Neural cell (in vitro differentiated cells): ENCODE measurements around the gene MID1. TPM values are rescaled to one million over a fixed set of nuclear protein-coding genes. Genes with fewer than 3 reads are reported as not detected.

Source experiments
- H2AFZ ChIP-seq: fragments of 200-600, 300-800 bp; sonication (generic), shearing (Covaris generic); 2 replicates; pipeline ENCODE4 v1.6.0; 2014; ENCODE audit warnings: low read depth, mild to moderate bottlenecking, antibody characterized with exemption, low read length, moderate library complexity
- H3F3A ChIP-seq: fragments of 200-600 bp; shearing (Covaris generic); 2 replicates; pipeline ENCODE4 v1.6.1; 2016; ENCODE audit warnings: mild to moderate bottlenecking, moderate library complexity, mixed read lengths, antibody characterized with exemption, low read length; ENCODE audit not compliant: insufficient read depth, poor library complexity, severe bottlenecking
- H3K27ac ChIP-seq: fragments of 200-600, 300-800 bp; sonication (generic), shearing (Covaris generic); 2 replicates; pipeline ENCODE4 v1.5.1; 2014; ENCODE audit warnings: mild to moderate bottlenecking, low read length, moderate library complexity
- H3K27me3 ChIP-seq: fragments of 300-800, 200-600 bp; sonication (generic), shearing (Covaris generic); 2 replicates; pipeline ENCODE4 v1.6.0; 2014; ENCODE audit warnings: mild to moderate bottlenecking, low read depth, low read length, moderate library complexity; ENCODE audit not compliant: insufficient read depth
- H3K36me3 ChIP-seq: fragments of 300-800, 200-600 bp; sonication (generic), shearing (Covaris generic); 2 replicates; pipeline ENCODE4 v1.5.1; 2014; ENCODE audit warnings: mild to moderate bottlenecking, antibody characterized with exemption, low read length, moderate library complexity; ENCODE audit not compliant: insufficient read depth
- H3K4me2 ChIP-seq: fragments of 300-800, 200-600 bp; sonication (generic), shearing (Covaris generic); 2 replicates; pipeline ENCODE4 v1.6.0; 2014; ENCODE audit warnings: mild to moderate bottlenecking, low read length
- H3K4me3 ChIP-seq: fragments of 300-800, 200-600 bp; sonication (generic), shearing (Covaris generic); 2 replicates; pipeline ENCODE4 v1.5.1; 2014; ENCODE audit warnings: mild to moderate bottlenecking, low read length, moderate library complexity
- H3K79me2 ChIP-seq: fragments of 200-600 bp; shearing (Covaris generic); replicated peaks from 2 replicates; pipeline ENCODE4 v1.6.0; 2014; ENCODE audit warnings: mild to moderate bottlenecking, low read length, moderate library complexity; ENCODE audit not compliant: insufficient read depth
- H3K9ac ChIP-seq: fragments of 300-800, 200-600 bp; sonication (generic), shearing (Covaris generic); 2 replicates; pipeline ENCODE4 v1.6.1; 2016; ENCODE audit warnings: mild to moderate bottlenecking, low read length, mixed read lengths
- H3K9me2 ChIP-seq: fragments of 200-600 bp; shearing (Covaris generic); 2 replicates; pipeline ENCODE4 v1.6.1; 2016; ENCODE audit warnings: mild to moderate bottlenecking, low read length, mixed read lengths; ENCODE audit not compliant: insufficient read depth
- H3K9me3 ChIP-seq: fragments of 200-600, 300-800 bp; sonication (generic), shearing (Covaris generic); 2 replicates; pipeline ENCODE4 v1.6.1; 2016; ENCODE audit warnings: mild to moderate bottlenecking, mixed run types, low read length, moderate library complexity, mixed read lengths
- H4K20me1 ChIP-seq: fragments of 200-600 bp; shearing (Covaris generic); 2 replicates; pipeline ENCODE4 v1.6.1; 2016; ENCODE audit warnings: mild to moderate bottlenecking, mixed run types; ENCODE audit not compliant: insufficient read depth
- CTCF ChIP-seq: fragments of 450-650 bp; IDR thresholded peaks from 2 replicates; pipeline ENCODE4 v1.5.1; 2014; ENCODE audit warnings: antibody characterized with exemption, mild to moderate bottlenecking, moderate library complexity; ENCODE audit not compliant: poor library complexity, severe bottlenecking
- EP300 ChIP-seq: fragments of 450-650 bp; conservative IDR thresholded peaks from 2 replicates; pipeline ENCODE4 v1.6.1; 2014; ENCODE audit warnings: antibody characterized with exemption, mild to moderate bottlenecking, moderate library complexity; ENCODE audit not compliant: poor library complexity, severe bottlenecking
- EZH2 ChIP-seq: fragments of 200-600, 300-800 bp; shearing (Covaris generic), sonication (generic); IDR thresholded peaks from 2 replicates; pipeline ENCODE4 v1.6.1; 2014; ENCODE audit warnings: antibody characterized with exemption, low read length, borderline replicate concordance, mild to moderate bottlenecking; ENCODE audit not compliant: insufficient read depth, poor library complexity, severe bottlenecking
- MXI1 ChIP-seq: fragments of 450-650 bp; conservative IDR thresholded peaks from 2 replicates; pipeline ENCODE4 v1.6.1; 2014; ENCODE audit warnings: antibody characterized with exemption, mild to moderate bottlenecking; ENCODE audit not compliant: poor library complexity, severe bottlenecking
- POLR2AphosphoS5 ChIP-seq: IDR thresholded peaks from 2 replicates; pipeline ENCODE4 v1.6.1; 2012
- RAD21 ChIP-seq: fragments of 450-650 bp; conservative IDR thresholded peaks from 2 replicates; pipeline ENCODE4 v1.6.1; 2014; ENCODE audit warnings: antibody characterized with exemption, mild to moderate bottlenecking, moderate library complexity
- REST ChIP-seq: IDR thresholded peaks from 2 replicates; pipeline ENCODE4 v1.6.1; 2012; ENCODE audit warnings: borderline replicate concordance
- SMC3 ChIP-seq: fragments of 450-650 bp; conservative IDR thresholded peaks from 2 replicates; pipeline ENCODE4 v1.6.1; 2014; ENCODE audit warnings: antibody characterized with exemption, mild to moderate bottlenecking, moderate library complexity; ENCODE audit not compliant: poor library complexity
- TAF1 ChIP-seq: IDR thresholded peaks from 2 replicates; pipeline ENCODE4 v1.6.1; 2012; ENCODE audit warnings: low read depth
- polyA plus RNA-seq: library from polyadenylated mRNA; depleted of rRNA; stranded (reverse); fragments of >200 nt; gene quantifications from 2 replicates; pipeline ENCODE4 v1.2.3, GENCODE V29; 2014

MID1 gene
- polyA plus RNA-seq, 1 donor from 2014 or later = 16.6 TPM

DNA sequence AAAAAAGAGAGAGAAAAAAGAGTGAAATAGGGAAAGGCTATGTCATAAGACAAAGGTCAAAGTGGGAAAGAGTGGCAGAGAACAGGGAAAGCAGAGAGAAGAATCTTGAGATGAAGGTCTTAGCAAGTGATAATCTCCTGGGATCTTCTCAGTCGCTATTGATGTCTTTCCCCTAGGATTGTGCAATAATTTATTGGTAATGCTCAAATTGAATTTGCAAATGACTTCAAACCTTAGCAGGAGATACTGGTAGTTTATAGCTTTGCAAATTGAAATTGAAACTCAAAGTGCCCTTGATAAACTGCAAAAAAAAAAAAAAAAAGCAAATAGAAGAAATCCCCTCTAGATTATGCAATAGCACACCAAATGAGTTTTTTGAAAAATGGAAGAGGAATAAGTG lies 45.7 kb upstream of the MID1 start:
- H3K9me3 ChIP-seq = no peaks in the 10 kb centered on the region
- H3K9ac ChIP-seq = no peak overlapping the region
- H3K27ac ChIP-seq = no peak overlapping the region
- no peaks in the 10 kb centered on the region for H4K20me1 ChIP-seq
- no peaks in the 10 kb centered on the region for H3F3A ChIP-seq
- no peaks in the 10 kb centered on the region for H3K79me2 ChIP-seq
- no peak overlapping the region for H3K4me2 ChIP-seq
- H3K36me3 ChIP-seq = no peaks in the 10 kb centered on the region
- TF ChIP-seq REST = no peak
- TF ChIP-seq POLR2AphosphoS5 = no peak
- TF ChIP-seq SMC3 = no peak
- no peak for TF ChIP-seq MXI1
- no peak for TF ChIP-seq TAF1
- TF ChIP-seq EP300 = no peak
- no peak for TF ChIP-seq RAD21
- no peak for TF ChIP-seq EZH2
- TF ChIP-seq CTCF = no peak
- no peaks in the 10 kb centered on the region for H3K27me3 ChIP-seq
- H2AFZ ChIP-seq = no peak overlapping the region
- no peaks in the 10 kb centered on the region for H3K9me2 ChIP-seq
- no peak overlapping the region for H3K4me3 ChIP-seq

- Histone ChIP-seq H3K79me2 (no peaks in the 10 kb centered on the region), H3K9ac (no peak overlapping the region), H3K9me3 (no peaks in the 10 kb centered on the region), H3K27ac (no peak overlapping the region), H3K9me2 (no peaks in the 10 kb centered on the region), H4K20me1 (no peaks in the 10 kb centered on the region), H2AFZ (no peak overlapping the region), H3F3A (no peaks in the 10 kb centered on the region), H3K4me2 (no peak overlapping the region), H3K27me3 (no peaks in the 10 kb centered on the region), H3K36me3 (no peaks in the 10 kb centered on the region), H3K4me3 (no peak overlapping the region)
- TF ChIP-seq REST (no peak), RAD21 (no peak), SMC3 (no peak), EP300 (no peak), EZH2 (no peak), CTCF (no peak), MXI1 (no peak), TAF1 (no peak), POLR2AphosphoS5 (no peak)
Measured at GRCh38 chrX:10665681-10666080, 45.3 kb upstream of the MID1 start.
